GM12864 (cell line): ENCODE measurements around the gene KCNJ9.

Experiments used
- DNase-seq: peaks from one replicate; pipeline ENCODE4 v3.0.0-alpha.2; 2011; ENCODE audit warnings: low read depth
- H3K4me3 ChIP-seq: 2 replicates; pipeline ENCODE4 v1.5.1; 2011; ENCODE audit warnings: mild to moderate bottlenecking, low read depth, low read length, control low read depth
- TF ChIP-seq, protein P1 (sequence below): IDR thresholded peaks from 2 replicates; pipeline ENCODE4 v1.5.1; 2011; ENCODE audit warnings: low read depth, mild to moderate bottlenecking, moderate library complexity, low read length, control low read depth, inconsistent platforms; ENCODE audit errors: missing control alignments

The KCNJ9 gene

GRCh38 chr1:160093624-160094290 is 12.4 kb downstream of the KCNJ9 start:
- no peak overlapping the region for H3K4me3 ChIP-seq
- DNase-seq: no peak
- TF ChIP-seq, protein P1, sequence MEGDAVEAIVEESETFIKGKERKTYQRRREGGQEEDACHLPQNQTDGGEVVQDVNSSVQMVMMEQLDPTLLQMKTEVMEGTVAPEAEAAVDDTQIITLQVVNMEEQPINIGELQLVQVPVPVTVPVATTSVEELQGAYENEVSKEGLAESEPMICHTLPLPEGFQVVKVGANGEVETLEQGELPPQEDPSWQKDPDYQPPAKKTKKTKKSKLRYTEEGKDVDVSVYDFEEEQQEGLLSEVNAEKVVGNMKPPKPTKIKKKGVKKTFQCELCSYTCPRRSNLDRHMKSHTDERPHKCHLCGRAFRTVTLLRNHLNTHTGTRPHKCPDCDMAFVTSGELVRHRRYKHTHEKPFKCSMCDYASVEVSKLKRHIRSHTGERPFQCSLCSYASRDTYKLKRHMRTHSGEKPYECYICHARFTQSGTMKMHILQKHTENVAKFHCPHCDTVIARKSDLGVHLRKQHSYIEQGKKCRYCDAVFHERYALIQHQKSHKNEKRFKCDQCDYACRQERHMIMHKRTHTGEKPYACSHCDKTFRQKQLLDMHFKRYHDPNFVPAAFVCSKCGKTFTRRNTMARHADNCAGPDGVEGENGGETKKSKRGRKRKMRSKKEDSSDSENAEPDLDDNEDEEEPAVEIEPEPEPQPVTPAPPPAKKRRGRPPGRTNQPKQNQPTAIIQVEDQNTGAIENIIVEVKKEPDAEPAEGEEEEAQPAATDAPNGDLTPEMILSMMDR: no peak

- no peak for DNase-seq
- H3K4me3 ChIP-seq: no peak overlapping the region
- TF ChIP-seq, protein P1: no peak
These were observed 12.9 kb downstream of the KCNJ9 start for GRCh38 chr1:160094291-160094625.

DNA sequence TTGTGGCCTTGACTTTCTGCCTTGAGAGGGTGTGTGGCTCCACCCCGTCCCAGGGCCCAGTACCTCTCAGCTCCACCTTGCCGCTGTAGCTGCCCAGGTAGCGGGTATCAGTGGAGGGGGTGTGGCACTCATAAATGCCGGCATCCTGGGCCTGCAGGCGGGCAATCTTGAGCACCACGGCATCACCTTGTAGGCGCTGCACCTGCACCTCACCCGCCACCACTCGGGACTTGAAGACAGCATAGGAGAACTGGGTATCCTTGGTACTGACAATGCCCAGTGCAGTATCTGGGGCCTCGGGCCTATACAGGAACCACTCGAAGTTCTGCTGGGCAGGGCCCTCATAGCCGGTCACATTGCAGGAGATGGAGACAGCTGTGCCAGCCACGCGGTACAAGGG is 13.5 kb downstream of the KCNJ9 start:
- TF ChIP-seq, protein P1: no peak
- no peak overlapping the region for H3K4me3 ChIP-seq
- no peak for DNase-seq

- no peak for DNase-seq
- TF ChIP-seq, protein P1: no peak
- H3K4me3 ChIP-seq: no peak overlapping the region
These were observed 14.2 kb downstream of the KCNJ9 start for GRCh38 chr1:160095382-160096105.

- no peak overlapping the region for H3K4me3 ChIP-seq
- no peak for DNase-seq
- TF ChIP-seq, protein P1: no peak
These were observed 15.2 kb downstream of the KCNJ9 start for GRCh38 chr1:160096274-160097116.

- TF ChIP-seq, protein P1: no peak
- H3K4me3 ChIP-seq: peak overlapping the region; percentile 79
- no peak for DNase-seq
These were observed 16.0 kb downstream of the KCNJ9 start for GRCh38 chr1:160097151-160097910.
